ENCODE measurements around the gene DIP2A.

DIP2A gene

DNA sequence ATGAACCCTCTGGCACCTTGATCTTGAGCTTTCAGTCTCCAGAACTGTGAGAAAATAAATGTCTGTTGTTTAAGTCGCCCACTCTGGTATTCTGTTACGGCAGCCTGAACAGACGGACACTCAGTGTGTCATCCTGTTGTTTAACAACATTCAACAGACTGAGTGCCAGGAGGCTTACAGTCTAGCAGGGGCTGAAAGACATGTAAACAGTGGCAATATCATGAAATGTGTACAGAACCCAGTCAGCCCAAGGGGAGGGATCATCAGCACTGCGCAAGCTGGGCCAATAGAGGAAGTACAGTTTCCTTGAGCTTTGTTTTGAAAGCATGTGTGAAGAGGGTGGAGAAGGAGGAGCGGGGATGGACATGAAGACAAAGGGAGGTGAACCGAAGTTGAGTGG, 13.6 kb downstream of the DIP2A start:
- H3K9ac ChIP-seq (ENCODE audit: low read depth, low read length): no peak overlapping the region
- H3K4me1 ChIP-seq (ENCODE audit: insufficient read depth, low read length): no peaks in the 10 kb centered on the region
- no peak overlapping the region for H3K4me3 ChIP-seq (ENCODE audit: low read length)
- H3K27ac ChIP-seq (ENCODE audit: low read length): no peak overlapping the region
- no peaks in the 10 kb centered on the region for H3K9me3 ChIP-seq (ENCODE audit: insufficient read depth, low read depth, low read length)
- peaks cover 9% of the 10 kb centered on the region for H3K36me3 ChIP-seq (ENCODE audit: insufficient read depth, low read depth, low read length)
- no peaks in the 10 kb centered on the region for H3K27me3 ChIP-seq (ENCODE audit: insufficient read depth, low read length)

DNA sequence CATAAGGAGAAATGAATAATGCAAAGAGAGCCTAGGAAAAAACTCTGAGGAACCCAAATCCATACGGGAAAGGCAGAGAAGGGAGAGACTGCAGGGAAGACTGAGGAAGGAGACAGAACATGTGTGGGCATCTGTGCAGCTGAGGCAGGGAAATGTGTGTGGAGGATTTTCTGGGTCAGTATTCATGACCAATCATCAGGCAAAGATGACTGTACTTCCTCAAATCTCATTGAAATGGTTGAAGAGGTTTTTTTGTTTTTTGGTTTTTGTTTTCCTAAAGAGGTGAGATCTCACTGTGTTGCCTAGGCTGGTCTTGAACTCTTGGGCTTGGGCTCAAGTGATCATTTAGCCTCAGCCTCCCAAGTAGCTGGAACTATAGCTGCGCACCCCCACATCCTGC, 15.7 kb downstream of the DIP2A start:
- H3K4me3 ChIP-seq (ENCODE audit: low read length): no peak overlapping the region
- no peaks in the 10 kb centered on the region for H3K27me3 ChIP-seq (ENCODE audit: insufficient read depth, low read length)
- H3K9ac ChIP-seq (ENCODE audit: low read depth, low read length): no peak overlapping the region
- H3K36me3 ChIP-seq (ENCODE audit: insufficient read depth, low read depth, low read length): peaks cover 3% of the 10 kb centered on the region
- no peaks in the 10 kb centered on the region for H3K9me3 ChIP-seq (ENCODE audit: insufficient read depth, low read depth, low read length)
- no peaks in the 10 kb centered on the region for H3K4me1 ChIP-seq (ENCODE audit: insufficient read depth, low read length)
- H3K27ac ChIP-seq (ENCODE audit: low read length): no peak overlapping the region

DNA sequence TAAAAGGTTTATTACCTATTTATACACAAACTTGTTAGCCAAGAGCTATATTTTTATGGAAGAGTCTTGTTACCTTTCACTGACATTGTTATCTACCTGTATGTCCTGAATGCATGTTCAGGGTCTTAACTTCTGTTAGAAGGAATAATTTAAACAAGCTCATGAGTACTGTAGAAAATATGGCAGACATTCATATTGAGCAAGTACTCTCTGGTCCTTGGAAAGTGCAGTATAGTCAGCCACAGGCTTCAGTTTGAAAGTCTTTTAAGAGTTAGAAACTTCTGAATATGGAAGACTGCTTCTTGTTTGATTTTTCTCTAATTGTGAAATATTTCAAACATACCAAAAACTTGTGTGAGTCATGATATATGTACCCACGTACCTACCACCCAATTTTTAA, 16.6 kb downstream of the DIP2A start:
- H3K27ac ChIP-seq (ENCODE audit: low read length): no peak overlapping the region
- no peaks in the 10 kb centered on the region for H3K27me3 ChIP-seq (ENCODE audit: insufficient read depth, low read length)
- no peaks in the 10 kb centered on the region for H3K4me1 ChIP-seq (ENCODE audit: insufficient read depth, low read length)
- no peaks in the 10 kb centered on the region for H3K9me3 ChIP-seq (ENCODE audit: insufficient read depth, low read depth, low read length)
- no peak overlapping the region for H3K9ac ChIP-seq (ENCODE audit: low read depth, low read length)
- H3K36me3 ChIP-seq (ENCODE audit: insufficient read depth, low read depth, low read length): no peaks in the 10 kb centered on the region
- H3K4me3 ChIP-seq (ENCODE audit: low read length): no peak overlapping the region

DNA sequence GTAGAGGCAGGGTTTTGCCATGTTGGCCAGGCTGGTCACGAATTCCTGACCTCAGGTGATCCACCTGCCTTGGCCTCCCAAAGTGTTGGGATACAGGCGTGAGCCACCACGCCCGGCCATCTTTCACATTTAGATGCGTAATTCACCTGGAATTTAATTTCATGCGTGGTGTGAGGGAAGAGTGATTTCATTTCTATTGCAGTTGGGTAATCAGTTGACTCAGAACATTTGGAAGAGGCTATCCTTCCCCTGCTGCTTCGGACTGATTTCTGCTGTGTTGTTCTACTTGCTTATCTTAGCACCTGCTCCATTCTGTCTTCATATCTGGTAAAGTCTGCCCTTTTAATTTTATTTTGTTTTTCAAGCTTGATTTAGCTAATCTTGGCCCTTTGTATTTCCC, 19.1 kb downstream of the DIP2A start:
- no peak overlapping the region for H3K27ac ChIP-seq (ENCODE audit: low read length)
- H3K27me3 ChIP-seq (ENCODE audit: insufficient read depth, low read length): no peaks in the 10 kb centered on the region
- no peak overlapping the region for H3K4me3 ChIP-seq (ENCODE audit: low read length)
- no peak overlapping the region for H3K9ac ChIP-seq (ENCODE audit: low read depth, low read length)
- H3K9me3 ChIP-seq (ENCODE audit: insufficient read depth, low read depth, low read length): no peaks in the 10 kb centered on the region
- H3K36me3 ChIP-seq (ENCODE audit: insufficient read depth, low read depth, low read length): no peaks in the 10 kb centered on the region
- H3K4me1 ChIP-seq (ENCODE audit: insufficient read depth, low read length): no peaks in the 10 kb centered on the region

DNA sequence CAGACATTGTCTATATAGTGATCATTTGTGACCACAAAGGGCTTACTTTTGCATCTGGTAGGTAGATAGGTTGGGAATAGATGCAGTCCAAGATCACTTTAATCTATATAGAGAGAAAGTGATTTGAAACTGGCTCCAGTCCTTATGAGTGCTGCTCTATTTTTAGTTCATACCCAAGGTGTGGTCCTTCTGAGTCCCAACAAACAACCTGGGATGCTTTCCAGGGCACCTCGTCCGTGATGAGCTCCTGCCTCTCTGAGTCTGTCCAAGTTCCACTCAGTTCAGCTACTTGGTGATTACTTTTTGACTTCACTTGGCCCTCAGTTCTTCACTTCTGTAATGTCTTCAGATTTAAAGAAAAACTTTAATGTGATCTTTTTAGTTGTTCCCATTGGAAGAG, 20.2 kb downstream of the DIP2A start:
- H3K4me3 ChIP-seq (ENCODE audit: low read length): no peak overlapping the region
- no peak overlapping the region for H3K27ac ChIP-seq (ENCODE audit: low read length)
- H3K36me3 ChIP-seq (ENCODE audit: insufficient read depth, low read depth, low read length): no peaks in the 10 kb centered on the region
- H3K4me1 ChIP-seq (ENCODE audit: insufficient read depth, low read length): no peaks in the 10 kb centered on the region
- no peak overlapping the region for H3K9ac ChIP-seq (ENCODE audit: low read depth, low read length)
- no peaks in the 10 kb centered on the region for H3K27me3 ChIP-seq (ENCODE audit: insufficient read depth, low read length)
- no peaks in the 10 kb centered on the region for H3K9me3 ChIP-seq (ENCODE audit: insufficient read depth, low read depth, low read length)

DNA sequence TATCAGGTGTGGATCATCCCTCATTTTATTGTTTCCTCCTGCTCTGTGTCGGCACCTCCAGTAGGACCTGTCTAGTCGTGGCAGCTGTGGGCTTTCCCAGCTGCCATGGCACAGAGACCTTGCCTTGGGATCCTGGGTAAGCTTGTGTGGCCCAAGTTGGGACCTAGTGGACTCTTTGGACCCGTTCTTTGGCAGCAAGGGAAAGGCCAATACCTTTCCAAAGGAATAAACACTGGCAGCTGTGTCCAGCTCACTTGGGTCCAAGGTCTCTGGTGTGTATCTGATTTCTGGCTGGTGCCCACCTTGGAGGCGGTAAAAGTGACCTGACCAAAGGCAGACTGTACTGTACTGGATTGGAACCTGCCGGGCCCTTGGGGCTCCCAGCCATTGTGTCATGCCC, 21.8 kb downstream of the DIP2A start:
- H3K27ac ChIP-seq (ENCODE audit: low read length): no peak overlapping the region
- no peaks in the 10 kb centered on the region for H3K27me3 ChIP-seq (ENCODE audit: insufficient read depth, low read length)
- H3K9me3 ChIP-seq (ENCODE audit: insufficient read depth, low read depth, low read length): no peaks in the 10 kb centered on the region
- H3K4me1 ChIP-seq (ENCODE audit: insufficient read depth, low read length): no peaks in the 10 kb centered on the region
- no peak overlapping the region for H3K9ac ChIP-seq (ENCODE audit: low read depth, low read length)
- no peak overlapping the region for H3K4me3 ChIP-seq (ENCODE audit: low read length)
- H3K36me3 ChIP-seq (ENCODE audit: insufficient read depth, low read depth, low read length): no peaks in the 10 kb centered on the region

DNA sequence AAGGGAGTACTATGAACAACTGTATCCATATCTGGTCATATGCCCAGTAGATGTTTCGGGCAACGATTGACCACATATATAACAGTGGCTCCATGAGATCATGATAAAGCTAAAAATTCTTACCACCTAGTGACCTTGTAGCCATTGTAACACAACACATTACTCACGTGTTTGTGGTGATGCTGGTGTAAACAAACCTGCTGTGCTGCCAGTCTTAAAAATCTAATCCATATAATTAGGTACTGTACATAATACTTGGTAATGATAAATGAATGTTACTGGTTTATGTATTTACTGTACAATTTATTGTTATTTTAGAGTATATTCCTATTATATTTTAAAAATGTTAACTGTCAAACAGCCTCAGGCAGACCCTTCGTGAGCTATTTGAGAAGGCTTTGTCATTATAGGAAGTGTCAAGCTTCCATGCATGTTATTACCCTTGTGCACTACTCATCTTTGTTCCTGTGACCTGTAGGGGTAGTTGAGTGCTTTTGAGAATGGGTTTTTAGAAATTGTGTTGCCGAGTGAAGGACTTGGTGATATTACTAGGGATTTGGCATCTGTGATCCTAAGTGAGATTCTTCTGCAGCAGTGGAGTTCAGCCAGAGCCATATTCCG, 23.6 kb downstream of the DIP2A start:
- no peak overlapping the region for H3K4me3 ChIP-seq (ENCODE audit: low read length)
- no peak overlapping the region for H3K9ac ChIP-seq (ENCODE audit: low read depth, low read length)
- H3K27me3 ChIP-seq (ENCODE audit: insufficient read depth, low read length): no peaks in the 10 kb centered on the region
- no peaks in the 10 kb centered on the region for H3K9me3 ChIP-seq (ENCODE audit: insufficient read depth, low read depth, low read length)
- H3K4me1 ChIP-seq (ENCODE audit: insufficient read depth, low read length): no peaks in the 10 kb centered on the region
- no peak overlapping the region for H3K27ac ChIP-seq (ENCODE audit: low read length)
- H3K36me3 ChIP-seq (ENCODE audit: insufficient read depth, low read depth, low read length): 0 out of 2 replicates have a peak, but pooled peaks cover 10% of the 10 kb centered on the region

DNA sequence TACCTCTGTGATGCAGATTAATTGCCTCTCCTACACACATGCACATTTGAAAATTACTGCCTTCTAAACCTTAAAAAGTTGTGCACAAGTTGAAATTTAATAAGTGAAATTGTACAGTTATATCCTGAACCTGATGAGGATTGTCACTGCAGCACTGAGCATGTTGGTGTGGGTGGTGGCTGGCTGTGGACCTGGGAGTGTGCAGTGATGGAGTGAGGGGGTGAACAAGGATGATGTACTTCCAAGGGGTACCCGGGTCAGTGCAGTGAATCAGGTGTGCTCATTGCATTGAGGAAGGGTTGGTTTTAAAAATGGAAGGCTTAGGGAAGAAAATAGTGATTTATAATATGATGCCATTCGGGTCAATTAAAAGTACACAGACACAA, 24.1 kb downstream of the DIP2A start:
- Histone ChIP-seq H3K27ac (ENCODE audit: low read length) (no peak overlapping the region), H3K4me3 (ENCODE audit: low read length) (no peak overlapping the region), H3K4me1 (ENCODE audit: insufficient read depth, low read length) (no peaks in the 10 kb centered on the region), H3K9me3 (ENCODE audit: insufficient read depth, low read depth, low read length) (no peaks in the 10 kb centered on the region), H3K36me3 (ENCODE audit: insufficient read depth, low read depth, low read length) (peaks cover 10% of the 10 kb centered on the region; the same call in 1 of the 2 replicates), H3K9ac (ENCODE audit: low read depth, low read length) (no peak overlapping the region), H3K27me3 (ENCODE audit: insufficient read depth, low read length) (no peaks in the 10 kb centered on the region)

DNA sequence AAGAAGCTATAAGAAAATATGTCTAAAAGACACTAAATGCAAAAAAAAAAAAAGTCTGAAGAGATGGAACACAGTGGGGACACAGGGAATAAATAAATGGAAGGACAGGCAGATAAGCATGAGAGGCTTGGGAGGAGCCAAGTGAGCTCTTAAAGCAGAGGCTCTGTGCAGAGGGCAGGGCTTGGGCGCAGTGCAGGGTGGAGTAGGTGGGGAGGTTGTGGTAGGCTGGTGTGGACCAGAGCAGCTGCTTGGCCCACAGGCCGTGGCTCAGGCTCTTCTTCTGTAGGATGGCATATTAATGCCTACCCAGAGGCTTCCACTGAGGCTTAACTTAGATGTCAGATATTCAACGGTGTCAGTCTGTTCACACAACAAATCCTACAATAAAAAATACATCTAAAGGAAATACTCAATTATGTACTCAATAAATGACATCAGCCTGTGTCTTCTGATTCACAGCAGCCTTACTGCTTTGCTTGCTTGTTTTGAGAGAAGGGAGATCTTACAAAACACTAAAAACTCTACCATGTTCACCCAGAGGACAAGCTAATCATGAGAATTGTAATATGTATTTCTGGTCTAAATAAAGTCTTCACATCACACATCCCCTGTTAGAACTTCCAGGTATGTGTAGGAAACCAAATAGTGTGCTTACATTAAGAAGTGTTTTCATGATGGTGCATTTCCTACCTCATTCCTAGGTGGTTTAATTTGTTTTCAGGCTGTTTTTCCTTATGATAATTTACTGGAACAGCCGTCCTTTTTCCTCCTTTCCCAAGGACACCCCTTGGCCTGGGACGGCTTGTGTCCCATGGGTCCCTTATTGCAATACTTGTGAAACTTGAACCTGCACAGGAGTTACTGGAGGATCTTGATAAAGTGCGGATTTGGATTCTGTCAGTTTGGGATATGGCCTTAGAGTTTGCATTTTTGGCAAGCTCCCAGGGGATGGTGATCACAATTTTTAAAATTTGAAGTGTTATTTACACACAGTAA, 24.9 kb downstream of the DIP2A start:
- Histone ChIP-seq H3K27ac (ENCODE audit: low read length) (no peak overlapping the region), H3K9ac (ENCODE audit: low read depth, low read length) (no peak overlapping the region), H3K36me3 (ENCODE audit: insufficient read depth, low read depth, low read length) (peaks cover 10% of the 10 kb centered on the region; the same call in 1 of the 2 replicates), H3K27me3 (ENCODE audit: insufficient read depth, low read length) (no peaks in the 10 kb centered on the region), H3K4me1 (ENCODE audit: insufficient read depth, low read length) (no peaks in the 10 kb centered on the region), H3K4me3 (ENCODE audit: low read length) (no peak overlapping the region), H3K9me3 (ENCODE audit: insufficient read depth, low read depth, low read length) (no peaks in the 10 kb centered on the region)

DNA sequence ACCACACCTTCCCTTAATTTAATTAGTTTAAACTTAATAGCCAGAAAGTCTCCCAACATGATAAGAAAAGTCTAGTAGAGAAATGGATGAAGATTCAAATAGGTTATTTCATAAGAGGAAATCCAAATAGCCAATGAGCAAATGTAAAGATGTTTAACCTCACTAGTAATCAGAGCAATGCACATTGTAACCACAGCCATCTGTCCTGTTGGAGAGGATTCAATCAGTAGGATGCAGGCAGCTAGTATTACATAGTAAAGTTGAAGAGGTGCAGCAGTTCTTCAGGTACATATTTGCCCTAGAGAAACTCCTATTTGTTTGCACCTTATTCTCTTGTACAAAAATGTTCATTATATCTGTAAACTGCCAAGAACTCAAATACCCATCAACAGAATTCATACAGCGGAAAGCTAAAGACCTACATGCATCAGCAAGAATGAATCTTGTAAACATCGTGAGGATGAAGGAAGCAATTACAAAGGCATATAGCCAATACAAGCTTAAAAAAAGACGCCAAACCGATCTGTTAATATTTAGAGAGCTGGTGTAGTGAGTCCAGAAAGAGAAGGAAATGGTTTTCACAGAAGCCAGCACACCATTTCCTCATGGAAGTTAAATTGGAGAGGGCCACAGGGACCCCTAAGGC, 27.9 kb downstream of the DIP2A start:
- Histone ChIP-seq H3K9me3 (ENCODE audit: insufficient read depth, low read depth, low read length) (no peaks in the 10 kb centered on the region), H3K4me3 (ENCODE audit: low read length) (no peak overlapping the region), H3K4me1 (ENCODE audit: insufficient read depth, low read length) (no peaks in the 10 kb centered on the region), H3K36me3 (ENCODE audit: insufficient read depth, low read depth, low read length) (peaks cover 10% of the 10 kb centered on the region), H3K27me3 (ENCODE audit: insufficient read depth, low read length) (no peaks in the 10 kb centered on the region), H3K9ac (ENCODE audit: low read depth, low read length) (no peak overlapping the region), H3K27ac (ENCODE audit: low read length) (no peak overlapping the region)

DNA sequence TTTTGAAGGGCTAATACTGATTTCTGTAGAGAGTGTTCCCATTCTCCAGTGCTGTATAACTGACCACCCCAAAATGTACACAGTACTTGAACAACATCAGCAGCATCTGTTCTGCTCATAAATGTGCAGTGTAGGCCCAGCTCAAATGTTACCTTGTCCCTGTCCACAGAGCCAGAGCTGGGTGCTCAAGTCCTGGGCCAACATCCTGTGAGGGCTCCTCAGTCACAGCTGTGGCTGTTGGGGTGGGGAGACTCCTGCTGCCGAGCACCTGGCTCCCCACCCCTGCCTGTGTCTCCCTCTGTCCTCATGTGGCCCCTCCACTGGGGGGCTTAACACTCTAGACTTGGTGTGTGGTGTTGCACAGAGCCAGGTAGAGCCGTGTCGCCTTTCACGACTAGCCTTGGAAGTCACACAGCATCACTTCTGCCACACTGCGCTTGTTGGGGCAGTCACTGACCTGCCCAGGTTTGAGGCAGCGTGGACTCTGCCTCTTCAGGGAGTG, 30.5 kb downstream of the DIP2A start:
- Histone ChIP-seq H3K9ac (ENCODE audit: low read depth, low read length) (no peak overlapping the region), H3K36me3 (ENCODE audit: insufficient read depth, low read depth, low read length) (peaks cover 17% of the 10 kb centered on the region), H3K4me1 (ENCODE audit: insufficient read depth, low read length) (no peaks in the 10 kb centered on the region), H3K9me3 (ENCODE audit: insufficient read depth, low read depth, low read length) (no peaks in the 10 kb centered on the region), H3K27ac (ENCODE audit: low read length) (no peak overlapping the region), H3K4me3 (ENCODE audit: low read length) (no peak overlapping the region), H3K27me3 (ENCODE audit: insufficient read depth, low read length) (no peaks in the 10 kb centered on the region)

Measured in iPS-20b (cell line).